Keratinocyte (primary cell): ENCODE measurements around the gene JCAD. TPM values are rescaled to one million over a fixed set of nuclear protein-coding genes. Genes with fewer than 3 reads are reported as not detected.

Experiments
- DNase-seq: peaks from one replicate; pipeline ENCODE4 v3.0.0-alpha.2; 2011; ENCODE audit warnings: low read depth, missing footprints, low spot score
- FAIRE-seq: peaks from 2 replicates; lab custom pipeline; 2011; peaks lifted over from hg19 to GRCh38; lab: Jason Lieb, UNC
- H2AFZ ChIP-seq: 2 replicates; pipeline ENCODE4 v1.6.0; 2012; ENCODE audit warnings: low read length, control low read depth, inconsistent platforms; ENCODE audit not compliant: control insufficient read depth
- H3K27ac ChIP-seq: 2 replicates; pipeline ENCODE4 v1.5.1; 2011; ENCODE audit warnings: low read length; ENCODE audit not compliant: control insufficient read depth, insufficient read depth
- H3K27me3 ChIP-seq: 3 replicates; pipeline ENCODE4 v1.6.0; 2011; ENCODE audit warnings: low read length; ENCODE audit not compliant: control insufficient read depth, insufficient read depth; ENCODE audit errors: extremely low read depth
- H3K36me3 ChIP-seq, 2 experiments: 2 replicates in 1 of 2; 3 replicates in 1 of 2; pipeline ENCODE4 v1.5.1; 2011; ENCODE audit warnings: low read length in 2 of 2, mild to moderate bottlenecking in 1 of 2; ENCODE audit not compliant: control insufficient read depth in 2 of 2, insufficient read depth in 2 of 2; ENCODE audit errors: extremely low read depth in 1 of 2
- H3K4me1 ChIP-seq: 3 replicates; pipeline ENCODE4 v1.5.1; 2011; ENCODE audit warnings: low read length; ENCODE audit not compliant: control insufficient read depth, insufficient read depth; ENCODE audit errors: extremely low read depth
- H3K4me2 ChIP-seq: 3 replicates; pipeline ENCODE4 v1.6.0; 2011; ENCODE audit warnings: low read depth, low read length; ENCODE audit not compliant: control insufficient read depth, insufficient read depth; ENCODE audit errors: extremely low read depth
- H3K4me3 ChIP-seq, 3 experiments: fragments of 200-600 bp in 1 of 3; sonication (generic) in 1 of 3; 2 replicates in 2 of 3; 3 replicates in 1 of 3; pipeline ENCODE4 v1.5.1; 2011 to 2016; ENCODE audit warnings: low read length in 3 of 3, mild to moderate bottlenecking in 3 of 3, control low read depth in 2 of 3, inconsistent platforms in 1 of 3, low read depth in 1 of 3, mixed read lengths in 1 of 3, mixed run types in 1 of 3, moderate library complexity in 1 of 3; ENCODE audit not compliant: control insufficient read depth in 2 of 3, insufficient read depth in 2 of 3; ENCODE audit errors: extremely low read depth in 1 of 3
- H3K79me2 ChIP-seq: 2 replicates; pipeline ENCODE4 v1.6.0; 2012; ENCODE audit warnings: low read length; ENCODE audit not compliant: control insufficient read depth, insufficient read depth
- H3K9ac ChIP-seq: 3 replicates; pipeline ENCODE4 v1.6.0; 2011; ENCODE audit warnings: low read length; ENCODE audit not compliant: control insufficient read depth, insufficient read depth; ENCODE audit errors: extremely low read depth
- H3K9me1 ChIP-seq: 3 replicates; pipeline ENCODE4 v1.6.0; 2011; ENCODE audit warnings: low read length; ENCODE audit not compliant: control insufficient read depth, insufficient read depth; ENCODE audit errors: extremely low read depth
- H3K9me3 ChIP-seq: 2 replicates; pipeline ENCODE4 v1.5.1; 2012; ENCODE audit warnings: low read depth, low read length; ENCODE audit not compliant: control insufficient read depth
- H4K20me1 ChIP-seq: 3 replicates; pipeline ENCODE4 v1.6.0; 2011; ENCODE audit warnings: low read length; ENCODE audit not compliant: control insufficient read depth, insufficient read depth; ENCODE audit errors: extremely low read depth
- CTCF ChIP-seq, 3 experiments: IDR thresholded peaks in 1 of 3; conservative IDR thresholded peaks in 1 of 3; optimal IDR thresholded peaks in 1 of 3; 2 replicates in 2 of 3; 3 replicates in 1 of 3; pipeline versions ENCODE3 to v1.5.1; 2011; ENCODE audit warnings: low read length in 3 of 3, mild to moderate bottlenecking in 3 of 3, moderate library complexity in 2 of 3, control low read depth in 1 of 3, inconsistent platforms in 1 of 3; ENCODE audit not compliant: insufficient read depth in 2 of 3; ENCODE audit errors: extremely low read depth in 1 of 3
- EZH2 ChIP-seq: IDR thresholded peaks from one replicate; pipeline ENCODE4 v1.6.1; 2012; ENCODE audit warnings: inconsistent platforms, mild to moderate bottlenecking, low read length, moderate library complexity
- dilution Hi-C: fragments of 300-500 bp; cut with MboI; formaldehyde crosslinking; loops from one replicate; pipeline ENCODE4 v1.7.0; 2020; ENCODE audit warnings: low sequenced_read_pairs; ENCODE audit not compliant: extremely low pct_ligation_motif_present
- polyA plus RNA-seq, 5 experiments: library from polyadenylated mRNA; depleted of rRNA in 3 of 5; stranded (reverse) in 3 of 5; stranded (forward) in 1 of 5; unstranded in 1 of 5; fragments of >200 nt; gene quantifications; 1 replicate in 1 of 5; 2 replicates in 3 of 5; 3 replicates in 1 of 5; pipeline versions ENCODE4 v1.2.1 to v1.2.3, GENCODE V29; 2011 to 2012; ENCODE audit warnings: missing spikeins in 2 of 5, low read depth in 1 of 5, low replicate concordance in 1 of 5

Gene JCAD
- polyA plus RNA-seq, 1 donor (not counting 4 experiments of a cell fraction or from before 2014, with no cell fraction given): 0.10 TPM

GRCh38 chr10:30042820-30043219 lies 16.6 kb downstream of the JCAD start:
- no peak overlapping the region for H3K27ac ChIP-seq
- no peak overlapping the region for H3K9ac ChIP-seq
- no peaks in the 10 kb centered on the region for H3K9me1 ChIP-seq
- H3K79me2 ChIP-seq: no peaks in the 10 kb centered on the region
- H4K20me1 ChIP-seq: no peaks in the 10 kb centered on the region
- no peaks in the 10 kb centered on the region for H3K9me3 ChIP-seq
- no peak overlapping the region for H3K4me2 ChIP-seq
- no peaks in the 10 kb centered on the region for H3K4me1 ChIP-seq
- FAIRE-seq (no peak), DNase-seq (no peak)
- no peak overlapping the region for H3K4me3 ChIP-seq
- no peak overlapping the region for H2AFZ ChIP-seq
- dilution Hi-C loops: no loop called here
- H3K27me3 ChIP-seq: no peaks in the 10 kb centered on the region
- H3K36me3 ChIP-seq: no peaks in the 10 kb centered on the region
- TF ChIP-seq CTCF (optimal IDR thresholded peaks at IDR 0.05 in 1 of 3, IDR thresholded peaks at IDR 0.05 in 1 of 3, conservative IDR thresholded peaks at IDR 0.05 in 1 of 3; ENCODE audit: extremely low read depth in 1 of 3, insufficient read depth in 2 of 3, low read length in 3 of 3) (no peak), EZH2 (no peak)

GRCh38 chr10:30041196-30042105 lies 17.9 kb downstream of the JCAD start:
- no peak for FAIRE-seq
- H3K9me3 ChIP-seq: no peaks in the 10 kb centered on the region
- no peaks in the 10 kb centered on the region for H3K79me2 ChIP-seq
- H2AFZ ChIP-seq: no peak overlapping the region
- H3K9ac ChIP-seq: no peak overlapping the region
- no peak for DNase-seq
- no peaks in the 10 kb centered on the region for H4K20me1 ChIP-seq
- no peaks in the 10 kb centered on the region for H3K27me3 ChIP-seq
- H3K27ac ChIP-seq: no peak overlapping the region
- H3K4me1 ChIP-seq: no peaks in the 10 kb centered on the region
- no peak for TF ChIP-seq EZH2
- TF ChIP-seq CTCF (optimal IDR thresholded peaks at IDR 0.05 in 1 of 3, IDR thresholded peaks at IDR 0.05 in 1 of 3, conservative IDR thresholded peaks at IDR 0.05 in 1 of 3; ENCODE audit: extremely low read depth in 1 of 3, insufficient read depth in 2 of 3, low read length in 3 of 3): no peak
- no peaks in the 10 kb centered on the region for H3K9me1 ChIP-seq
- dilution Hi-C loops: no loop called here
- no peak overlapping the region for H3K4me3 ChIP-seq
- H3K36me3 ChIP-seq: no peaks in the 10 kb centered on the region
- no peak overlapping the region for H3K4me2 ChIP-seq
